Activated naive CD4-positive, alpha-beta T cell (primary cell): ENCODE data around the gene PSMA1.
A peak's percentile ranks its signal among the peaks of the same experiment; 100 is the strongest.
"Not testable (repeated sequence)": the region's sequence is repeated elsewhere in the genome, so short reads cannot be mapped to it uniquely, and the experiment has no call there.

Source experiments
- DNase-seq, 4 experiments: peaks; one replicate each; lab custom pipeline; 2025; lab: John Stamatoyannopoulos, UW

The PSMA1 gene

DNA sequence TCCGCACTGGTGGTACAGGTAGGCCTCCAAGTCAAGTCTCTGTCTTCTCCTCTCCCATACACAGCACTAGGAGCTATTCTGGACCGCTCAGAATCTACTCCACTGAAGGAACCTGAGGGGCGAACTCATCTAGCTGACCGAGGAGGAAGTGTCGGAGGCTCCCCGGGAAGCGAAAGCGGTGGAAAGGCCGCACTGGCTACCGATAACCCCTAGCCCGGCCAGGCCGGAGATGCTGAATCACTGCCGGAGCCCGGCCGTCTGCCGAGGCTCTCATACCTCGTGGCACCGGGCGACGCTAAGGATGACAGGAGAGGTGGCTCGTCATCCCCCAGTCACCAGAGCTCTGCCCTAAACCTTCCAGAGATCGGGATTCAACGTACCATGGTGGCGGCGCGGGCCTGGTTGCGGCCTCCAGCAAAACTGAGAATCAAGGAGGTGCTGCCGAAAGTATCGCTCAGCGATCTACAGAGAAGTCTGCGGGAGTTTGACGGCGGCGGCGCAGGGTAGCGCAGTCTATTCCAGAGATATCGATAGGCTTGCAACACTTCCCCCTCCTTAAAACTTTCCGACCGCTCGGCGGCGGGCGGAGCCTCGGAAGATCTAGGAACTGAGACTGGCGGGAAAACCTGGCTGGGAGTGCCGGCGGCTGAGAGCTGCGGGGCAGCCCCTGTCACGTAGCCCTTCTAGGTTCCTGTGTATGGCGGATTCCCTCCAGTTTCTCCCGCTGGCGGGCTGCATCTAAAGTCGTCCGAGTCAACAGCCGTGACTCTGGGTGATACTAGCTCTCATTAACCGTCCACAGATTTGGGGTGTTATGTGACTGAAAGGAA lies at the start of gene PSMA1:
Gene PSMA1, minus strand, starts transcription at position 470 of the 830 bp plus-strand sequence. Its CDS starts 87 bp downstream, at position 383.
- DNase-seq = peak; percentile 79 to 84 (median 81)

DNA sequence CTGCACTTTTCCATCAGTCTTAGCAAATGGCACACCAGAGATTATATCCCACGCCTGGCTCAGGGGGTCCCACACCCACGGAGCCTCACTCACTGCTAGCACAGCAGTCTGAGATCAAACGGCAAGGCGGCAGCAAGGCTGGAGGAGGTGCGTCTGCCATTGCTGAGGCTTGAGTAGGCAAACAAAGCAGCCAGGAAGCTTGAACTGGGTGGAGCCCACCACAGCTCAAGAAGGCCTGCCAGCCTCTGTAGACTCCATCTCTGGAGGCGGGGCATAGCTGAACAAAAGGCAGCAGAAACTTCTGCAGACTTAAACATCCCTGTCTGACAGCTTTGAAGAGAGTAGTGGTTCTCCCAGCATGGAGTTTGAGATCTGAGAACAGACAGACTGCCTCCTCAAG lies 49.3 kb upstream of the PSMA1 start:
- DNase-seq = peak in 2 of 4 experiments; percentile 12 to 18

- DNase-seq = no peak
These were observed 47.0 kb upstream of the PSMA1 start for GRCh38 chr11:14567064-14567651.

GRCh38 chr11:14566331-14567063 lies 46.3 kb upstream of the PSMA1 start:
- DNase-seq = no peak

DNA sequence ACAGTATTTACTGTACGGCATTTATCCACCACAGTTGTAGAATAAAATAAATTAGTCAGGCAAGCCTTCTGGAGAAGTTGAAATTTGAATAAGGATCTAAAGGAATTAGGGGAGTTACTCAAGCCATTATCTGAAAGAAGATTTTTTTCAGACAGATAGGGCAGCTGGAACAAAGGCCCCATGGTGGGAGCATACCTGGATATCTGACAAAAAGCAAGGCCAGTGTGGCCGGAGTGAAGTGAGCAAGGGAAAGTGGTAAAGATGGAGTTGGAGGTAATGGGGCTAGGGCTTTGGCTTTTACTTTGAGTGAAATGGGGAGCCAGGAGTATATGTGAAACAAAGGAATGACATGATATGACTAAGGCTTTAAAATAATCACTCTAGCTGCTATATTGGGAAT lies 45.7 kb upstream of the PSMA1 start:
- no peak for DNase-seq

- no peak for DNase-seq
These were observed 35.6 kb upstream of the PSMA1 start for GRCh38 chr11:14555818-14556217.

GRCh38 chr11:14554959-14555358 lies 34.8 kb upstream of the PSMA1 start:
- no peak for DNase-seq

DNA sequence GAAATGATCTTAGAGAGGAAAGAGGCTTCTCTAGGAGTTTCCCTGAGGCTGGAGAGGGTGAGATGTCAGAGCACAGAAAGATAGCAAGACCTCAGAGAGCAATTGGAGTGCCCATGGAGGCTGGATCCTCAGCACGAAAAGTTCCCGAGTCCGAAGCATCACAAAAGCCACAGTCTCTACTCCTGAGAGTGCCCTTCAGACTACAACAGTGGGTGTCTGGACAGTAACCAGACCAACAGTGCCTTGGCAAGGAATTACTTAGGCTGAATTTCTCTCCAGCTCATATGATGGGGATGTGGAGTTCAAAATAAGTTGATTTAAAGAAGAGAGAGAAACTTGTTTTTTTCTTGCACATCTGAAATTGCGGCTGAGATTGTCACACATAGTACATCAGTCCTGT lies 31.9 kb upstream of the PSMA1 start:
- no peak for DNase-seq

GRCh38 chr11:14551380-14551779 lies 31.2 kb upstream of the PSMA1 start:
- DNase-seq = no peak

GRCh38 chr11:14549891-14550290 lies 29.7 kb upstream of the PSMA1 start:
- DNase-seq = no peak

DNA sequence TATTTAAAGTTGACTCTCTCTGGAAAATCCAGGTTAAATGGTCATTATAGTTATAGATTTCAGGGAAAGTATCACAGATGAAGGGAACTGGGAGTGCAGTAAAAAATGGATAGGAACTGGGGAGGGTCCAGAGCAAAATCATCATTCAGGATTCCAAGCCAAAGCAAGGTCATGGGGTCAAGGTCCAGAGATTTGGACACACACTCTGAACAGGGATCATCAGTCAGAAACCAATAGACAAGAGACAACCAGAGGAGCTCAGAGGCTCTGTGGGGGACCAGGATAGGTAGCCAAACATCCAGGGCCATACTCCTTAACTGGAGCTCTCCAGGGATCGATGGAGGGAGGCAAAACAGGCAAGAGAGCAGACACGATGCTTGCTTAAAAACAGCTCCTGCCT lies 27.3 kb upstream of the PSMA1 start:
- no peak for DNase-seq

- no peak for DNase-seq
These were observed 26.5 kb upstream of the PSMA1 start for GRCh38 chr11:14546672-14547071.

DNA sequence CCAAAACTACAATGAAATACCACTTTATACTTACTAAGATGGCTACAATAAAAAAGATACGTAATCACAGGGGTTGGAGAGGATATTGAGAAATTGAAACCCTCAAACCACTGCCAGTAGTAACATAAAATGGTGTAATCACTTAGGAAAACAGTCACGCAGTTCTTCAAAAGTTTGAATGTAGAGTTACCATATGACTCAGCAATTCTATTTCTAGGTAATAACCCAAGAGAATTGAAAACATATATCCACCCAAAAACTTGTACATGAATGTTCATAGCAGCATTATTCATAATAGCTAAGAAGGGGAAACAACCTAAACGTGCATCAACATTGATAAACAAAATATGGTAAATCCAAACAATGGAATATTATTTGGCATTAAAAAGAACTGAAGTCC lies 24.4 kb upstream of the PSMA1 start:
- DNase-seq = no peak

DNA sequence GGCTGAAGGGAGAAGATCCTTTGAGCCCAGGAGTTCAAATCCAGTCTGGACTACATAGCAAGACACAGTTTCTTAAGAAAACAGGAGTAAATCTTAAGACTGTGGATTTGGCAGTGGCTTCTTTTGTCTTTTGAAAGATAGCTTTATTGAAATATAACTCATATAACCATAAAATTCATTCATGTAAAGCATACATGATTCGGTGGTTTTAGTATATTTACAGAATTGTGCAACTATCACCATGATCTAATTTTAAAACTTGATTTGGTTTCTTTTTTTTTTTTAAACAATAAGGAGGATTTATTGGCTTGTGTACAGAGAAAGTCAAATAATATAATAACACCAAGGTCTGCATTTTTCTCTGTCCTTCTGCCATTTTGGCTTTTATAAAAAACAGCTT lies 23.1 kb upstream of the PSMA1 start:
- no peak for DNase-seq

- DNase-seq = no peak
These were observed 22.1 kb upstream of the PSMA1 start for GRCh38 chr11:14542324-14542723.

DNA sequence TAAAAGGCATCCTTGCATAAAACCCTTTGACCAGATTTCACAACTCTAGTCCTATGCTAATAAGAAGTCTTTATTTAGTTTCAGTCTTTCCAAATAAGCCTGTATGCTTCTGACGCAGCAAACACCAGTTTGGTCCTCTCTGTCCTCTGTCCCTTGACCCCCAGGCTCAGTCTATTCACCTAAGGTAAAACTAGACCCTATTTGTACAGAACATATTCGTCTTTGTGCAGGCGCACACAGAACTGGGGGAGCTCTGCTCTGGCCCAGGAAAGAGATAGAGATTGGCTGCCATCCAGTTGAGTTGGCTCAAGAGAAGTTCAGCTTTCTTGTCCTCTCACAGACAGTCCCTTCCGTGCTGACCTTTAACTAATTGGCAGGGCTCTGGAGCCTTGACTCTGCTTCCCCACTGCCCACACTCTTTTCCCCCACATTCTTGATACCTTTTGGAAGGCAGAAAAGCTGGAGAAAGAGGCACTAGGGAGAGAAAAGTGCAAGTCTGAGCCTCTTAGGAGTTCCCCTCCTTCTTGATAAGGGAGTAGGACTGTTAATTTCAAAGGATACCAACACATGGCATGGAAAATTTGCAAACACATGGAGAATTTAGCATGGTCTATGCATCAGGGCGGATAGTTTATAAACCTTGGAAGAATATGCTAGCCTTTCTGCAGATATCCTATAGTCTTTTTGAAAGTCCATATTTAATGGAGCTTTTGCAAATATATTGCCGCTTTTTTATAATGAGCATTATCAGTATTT lies 21.2 kb upstream of the PSMA1 start:
- no peak for DNase-seq

GRCh38 chr11:14539982-14540421 lies 19.8 kb upstream of the PSMA1 start:
- no peak for DNase-seq

DNA sequence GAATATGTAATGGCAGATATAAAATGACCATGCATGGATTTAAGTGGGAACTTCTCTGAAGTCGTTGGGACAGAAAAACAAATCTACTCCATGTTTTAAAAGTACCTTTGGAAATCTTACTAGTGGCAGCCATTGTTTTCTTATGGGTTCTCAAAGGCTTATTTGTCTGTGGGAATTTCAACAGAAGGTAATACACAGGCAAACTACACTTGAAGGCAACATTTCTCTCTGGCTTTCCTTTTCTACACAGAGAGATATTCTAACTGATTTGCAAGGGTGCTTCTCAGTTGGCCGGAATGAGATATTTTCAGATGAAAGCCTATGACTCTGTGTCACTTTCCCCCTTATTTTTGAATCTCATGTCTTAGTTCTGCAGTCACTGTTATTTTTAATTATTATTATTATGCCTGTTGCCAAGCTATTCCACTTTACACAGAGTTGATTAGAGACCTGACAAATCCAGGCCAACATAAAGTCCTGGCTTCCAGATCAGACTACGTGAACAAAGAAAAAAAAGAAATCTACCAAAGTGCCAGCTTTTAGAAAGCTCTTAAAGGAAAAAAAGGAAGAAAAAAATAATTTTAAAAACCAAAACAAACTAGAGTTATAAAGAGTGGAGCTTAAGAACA lies 18.9 kb upstream of the PSMA1 start:
- DNase-seq = no peak

- DNase-seq = no peak
These were observed 18.2 kb upstream of the PSMA1 start for GRCh38 chr11:14538271-14538925.

DNA sequence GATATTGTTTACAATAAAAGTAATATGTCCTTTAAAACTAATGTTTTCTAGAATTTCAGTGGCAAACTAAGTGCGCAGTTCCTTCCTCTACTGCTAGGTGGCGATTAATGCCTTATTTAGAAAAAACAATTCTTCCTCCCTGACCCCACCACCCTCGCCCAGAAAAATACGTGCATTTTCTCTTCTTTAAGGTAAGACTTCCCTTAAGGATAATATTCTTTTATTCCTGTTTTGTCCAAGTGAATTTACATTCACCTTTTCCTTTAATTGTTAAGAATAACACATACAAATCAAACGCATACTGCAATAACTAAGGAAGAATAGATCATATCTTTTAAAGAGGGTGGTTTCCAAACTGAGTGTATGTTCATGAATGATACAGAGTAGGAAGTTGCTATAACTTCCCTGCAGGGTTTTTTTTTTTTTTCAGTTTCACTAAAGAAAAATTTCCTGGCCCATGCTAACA lies 17.0 kb upstream of the PSMA1 start:
- peak in 2 of 4 experiments; percentile 6 to 17 for DNase-seq

- not testable (repeated sequence) for DNase-seq
These were observed 15.0 kb upstream of the PSMA1 start for GRCh38 chr11:14535166-14535565.
